DMS79 (cell line): ENCODE measurements around the gene SERPINA6.
"Not testable (repeated sequence)": the region's sequence is repeated elsewhere in the genome, so short reads cannot be mapped to it uniquely, and the experiment has no call there.

Experiments used
- DNase-seq: peaks from one replicate; lab custom pipeline; 2025; lab: John Stamatoyannopoulos, UW

The SERPINA6 gene

GRCh38 chr14:94321421-94322271 is 1.5 kb downstream of the SERPINA6 start:
- no peak for DNase-seq

DNA sequence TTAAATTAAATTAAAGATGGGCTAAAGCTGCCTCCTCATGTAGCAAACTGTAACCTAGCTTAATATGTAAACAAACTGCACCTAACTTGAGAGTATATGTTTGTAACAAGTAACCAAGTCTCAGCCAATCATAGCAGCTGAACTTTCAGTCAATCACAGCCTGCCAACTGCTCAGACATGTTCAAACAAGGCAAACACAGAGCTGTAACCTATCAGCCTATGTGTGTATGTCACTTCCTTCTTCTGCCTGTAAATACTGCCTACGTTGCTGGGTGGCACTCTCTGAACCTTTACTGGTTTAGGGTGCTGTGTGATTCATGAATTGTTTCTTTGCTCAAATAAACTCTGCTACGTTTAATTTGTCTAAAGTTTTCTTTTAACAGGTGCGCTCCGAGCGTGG is 2.9 kb downstream of the SERPINA6 start:
- no peak for DNase-seq

DNA sequence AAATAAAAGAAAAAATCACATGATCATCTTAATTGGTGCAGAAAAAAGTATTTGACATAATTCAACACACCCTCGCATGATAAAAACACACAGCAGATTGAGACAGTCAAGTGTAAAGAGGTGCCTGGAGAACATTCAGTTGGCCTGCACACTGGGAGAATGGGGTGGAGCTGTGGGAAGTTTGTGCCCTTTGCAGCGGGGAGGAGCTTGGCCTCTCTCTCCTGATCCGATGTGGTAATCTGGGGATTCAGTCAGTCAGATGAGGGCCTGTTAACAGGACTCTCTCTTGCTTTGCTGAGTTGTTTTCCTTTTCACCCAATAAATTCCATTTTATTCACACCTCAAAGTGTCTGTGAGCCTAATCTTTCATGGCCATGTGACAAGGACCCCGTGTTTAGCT is 5.9 kb downstream of the SERPINA6 start:
- DNase-seq = no peak

DNA sequence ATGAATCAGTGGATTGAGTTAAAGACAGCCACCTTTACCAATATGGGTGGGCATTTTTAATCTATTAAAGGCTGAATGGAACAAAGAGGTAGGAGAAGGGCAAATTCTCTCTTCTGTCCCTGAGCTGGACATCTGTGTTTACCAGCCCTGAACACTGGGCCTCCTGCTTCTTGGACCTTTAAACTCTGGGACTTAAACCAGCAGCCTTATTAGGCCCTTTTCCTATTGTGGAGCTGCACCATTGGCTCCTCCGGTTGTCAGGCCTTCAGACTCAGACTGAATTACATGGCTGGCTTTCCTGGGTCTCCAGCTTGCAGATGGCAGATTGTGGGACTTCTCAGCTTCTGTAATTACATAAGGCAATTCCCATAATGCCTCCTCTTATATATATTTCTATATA is 6.4 kb downstream of the SERPINA6 start:
- no peak for DNase-seq

DNA sequence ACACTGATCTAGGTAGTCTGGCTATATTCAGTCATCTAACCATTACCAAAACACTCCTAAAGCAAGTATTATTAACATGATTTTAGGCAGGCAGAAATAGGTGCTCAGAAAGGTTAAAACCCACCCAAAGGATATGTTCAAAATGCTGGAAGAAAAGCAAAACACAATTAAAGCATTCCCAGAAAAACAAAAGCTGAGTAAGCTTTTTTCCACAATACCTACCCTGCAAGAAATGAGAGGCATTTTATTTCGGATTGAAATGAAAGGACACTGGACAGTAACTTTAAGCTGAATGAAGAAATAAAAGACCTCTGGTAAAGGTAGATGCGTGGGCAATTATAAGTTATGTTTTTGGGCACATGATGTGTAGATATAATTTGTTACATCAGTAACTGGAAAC is 8.2 kb downstream of the SERPINA6 start:
- no peak for DNase-seq

DNA sequence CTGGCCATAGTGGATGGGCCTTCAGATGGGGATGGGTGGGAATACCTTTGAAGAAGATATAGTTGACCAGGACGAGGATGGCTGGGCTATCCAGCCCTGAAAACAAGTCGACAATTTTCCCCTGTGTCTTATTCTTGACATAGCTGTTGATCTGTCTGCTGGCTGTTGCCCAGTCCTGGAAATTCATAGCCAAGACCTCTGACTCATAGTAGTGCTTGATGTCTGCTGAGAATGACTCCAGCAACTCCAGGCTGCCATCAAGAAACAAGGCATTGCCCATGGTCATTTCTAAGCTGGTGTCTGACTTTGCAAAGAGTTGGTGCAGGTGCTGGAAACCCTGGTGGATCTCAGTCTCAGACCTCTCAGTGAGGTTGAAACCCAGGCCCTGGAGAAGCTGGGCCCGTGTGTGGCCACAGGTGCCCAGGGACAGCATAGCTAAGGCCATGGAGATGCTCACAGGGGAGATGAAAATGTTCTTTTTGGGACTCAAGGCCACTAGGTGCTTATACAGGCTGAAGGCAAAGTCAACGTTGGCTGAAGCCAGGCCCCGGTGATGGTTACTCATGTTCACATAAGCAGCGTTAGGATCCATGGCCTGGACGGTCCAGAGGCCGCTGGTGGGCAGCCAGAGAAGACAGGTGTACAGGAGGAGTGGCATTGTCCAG is 9.0 kb downstream of the SERPINA6 start:
- DNase-seq = no peak

DNA sequence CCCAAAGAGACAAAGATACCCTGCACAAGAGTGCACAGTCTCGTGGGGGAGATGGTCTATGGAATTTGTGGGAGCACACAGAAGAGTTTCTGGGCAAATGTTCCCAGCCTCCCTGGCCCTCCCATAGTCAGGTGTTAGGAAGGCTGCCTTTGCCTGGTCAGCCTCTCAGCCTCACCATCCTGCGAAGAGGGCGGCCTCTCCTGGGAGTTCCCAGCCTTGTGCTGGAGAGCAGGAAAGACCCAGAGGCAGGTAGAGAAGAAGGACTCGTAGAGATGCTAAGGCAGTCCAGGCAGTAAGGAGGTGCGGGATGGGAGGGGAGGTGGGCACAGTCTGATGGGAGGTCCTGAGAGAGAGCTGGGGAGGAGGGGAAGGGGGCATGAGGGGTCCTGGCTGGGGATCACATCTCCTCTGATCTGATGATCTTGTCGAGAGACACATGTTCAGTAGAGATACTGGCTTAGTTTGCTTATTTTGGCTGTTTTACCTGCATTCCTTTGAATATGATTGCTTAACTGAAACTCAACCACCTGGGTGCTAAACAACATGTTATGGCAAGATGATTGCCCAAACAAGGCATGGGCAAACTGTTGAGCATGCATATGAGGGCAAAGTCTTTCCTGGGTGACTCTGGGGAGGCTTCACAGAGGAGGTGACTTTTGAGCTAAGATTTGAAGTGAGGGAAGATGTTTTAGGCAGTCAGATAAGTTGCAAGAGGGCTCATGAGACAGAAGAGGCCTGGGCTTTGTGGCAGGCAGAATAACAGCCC is 10.5 kb downstream of the SERPINA6 start:
- DNase-seq = no peak

- no peak for DNase-seq
These were observed 12.9 kb downstream of the SERPINA6 start for GRCh38 chr14:94310248-94310647.

DNA sequence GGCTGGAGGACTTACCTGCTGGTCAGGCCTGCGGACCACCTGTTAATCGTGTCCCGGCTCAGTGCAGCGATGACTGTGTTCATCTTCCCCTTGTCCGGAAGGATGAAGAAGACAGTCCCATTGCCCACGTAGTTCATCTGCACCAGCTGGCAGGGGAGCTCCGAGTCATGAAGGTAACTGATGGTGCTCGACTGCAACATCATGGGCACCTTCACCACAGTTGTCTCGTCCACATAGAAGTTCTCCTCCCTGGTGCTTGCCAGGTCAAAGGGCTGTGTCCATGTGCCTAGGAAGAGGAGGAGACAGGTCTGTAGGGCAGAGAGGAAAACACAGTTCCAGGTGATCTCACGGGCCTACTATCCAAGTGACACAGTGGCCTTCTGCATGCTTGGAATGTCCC is 13.4 kb downstream of the SERPINA6 start:
- DNase-seq = no peak

DNA sequence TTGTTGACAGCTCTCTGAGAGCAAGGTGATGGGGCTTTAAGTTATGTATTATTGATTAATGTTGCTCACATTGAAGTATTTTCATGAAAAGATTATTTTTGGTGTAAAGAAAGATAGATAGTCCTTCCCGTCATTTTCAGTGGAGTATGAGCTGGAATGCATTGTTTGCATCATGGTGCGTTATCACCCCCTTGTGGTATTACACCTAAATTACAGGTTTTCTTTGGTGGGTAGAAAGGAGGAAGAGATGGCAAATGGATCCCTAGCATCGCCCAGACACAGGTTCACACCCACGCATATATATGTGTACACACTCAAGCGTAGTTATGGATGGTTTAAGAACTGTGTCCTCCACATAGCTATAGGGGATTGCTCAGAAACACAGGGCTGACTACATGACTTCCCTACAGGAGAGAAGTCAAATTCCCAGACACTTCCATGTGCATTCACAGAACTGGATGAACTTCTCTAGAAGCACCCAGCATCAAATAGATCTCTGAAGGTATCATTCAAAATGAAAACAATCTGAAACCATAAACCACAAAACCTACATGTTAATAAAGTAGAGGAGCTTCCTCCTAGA is 15.6 kb downstream of the SERPINA6 start:
- DNase-seq = no peak

DNA sequence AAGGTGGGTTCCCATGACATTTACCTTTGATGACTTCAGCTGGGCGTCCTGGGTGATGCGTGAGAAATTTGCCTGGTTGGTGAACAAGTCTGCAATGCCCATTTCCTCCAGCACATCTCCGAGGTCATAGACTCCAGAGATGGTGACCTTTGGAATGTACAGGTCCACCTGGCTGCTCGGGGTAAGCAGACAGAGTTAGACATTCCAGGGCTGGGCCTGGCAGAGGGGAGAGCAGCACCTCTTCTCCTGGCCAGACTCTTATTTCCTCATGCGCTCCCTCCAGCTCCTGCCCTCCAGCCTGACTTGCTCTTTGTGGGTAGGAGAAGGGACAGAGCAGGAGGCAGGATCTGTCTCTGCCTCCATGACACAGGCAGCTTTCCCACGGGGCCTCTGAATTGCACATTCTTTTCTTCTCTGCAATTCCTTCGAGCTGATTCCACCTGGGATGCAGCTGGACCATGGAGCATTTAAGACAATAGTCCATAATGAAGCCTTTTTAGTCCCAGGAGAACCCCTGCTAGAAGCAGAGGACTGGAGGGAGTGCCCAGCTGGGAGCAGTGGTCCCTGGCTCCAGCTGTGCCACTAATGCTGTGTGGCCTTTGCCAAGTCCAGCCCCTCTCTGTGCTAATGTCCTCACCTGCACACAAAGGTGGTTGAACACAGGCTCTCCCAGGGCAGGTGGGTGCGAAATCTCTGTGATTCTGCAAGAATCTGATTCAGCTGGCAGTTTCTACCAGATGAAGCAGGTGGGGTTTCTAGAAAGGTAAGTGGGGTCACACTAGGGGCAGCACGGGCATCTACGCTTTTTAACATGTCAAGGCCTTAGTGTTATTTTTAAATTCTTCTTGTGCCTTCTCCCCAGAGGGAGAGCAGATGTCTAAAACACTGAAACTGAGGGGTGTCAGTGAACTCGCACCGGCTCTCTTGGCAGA is 16.8 kb downstream of the SERPINA6 start:
- no peak for DNase-seq

DNA sequence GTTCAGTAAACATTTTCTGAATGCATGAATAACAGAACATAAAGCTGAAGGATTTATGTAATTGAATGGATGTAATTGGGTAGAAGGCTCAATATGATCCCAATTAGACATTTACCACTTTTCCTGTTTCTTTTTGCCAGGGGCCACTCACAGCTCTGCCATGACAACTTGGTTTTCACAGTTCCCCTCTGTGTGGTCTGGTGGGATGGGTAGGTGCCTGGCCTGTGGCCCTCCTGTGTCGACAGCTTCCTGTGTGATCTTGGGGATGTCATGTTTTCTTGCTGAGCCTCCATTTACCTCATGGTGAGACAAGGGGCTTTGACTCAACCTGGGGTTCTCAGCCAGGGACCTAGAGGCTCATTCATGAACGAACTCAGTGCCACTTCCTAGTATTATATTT is 17.5 kb downstream of the SERPINA6 start:
- no peak for DNase-seq

GRCh38 chr14:94304243-94304642 is 18.9 kb downstream of the SERPINA6 start:
- no peak for DNase-seq

- no peak for DNase-seq
These were observed 20.0 kb downstream of the SERPINA6 start for GRCh38 chr14:94303111-94303510.

GRCh38 chr14:94298130-94298529 is 25.0 kb downstream of the SERPINA6 start:
- no peak for DNase-seq

GRCh38 chr14:94296181-94296545 is 27.0 kb downstream of the SERPINA6 start:
- DNase-seq = not testable (repeated sequence)

- DNase-seq = no peak
These were observed 27.6 kb downstream of the SERPINA6 start for GRCh38 chr14:94295360-94296180.

- DNase-seq = no peak
These were observed 29.6 kb downstream of the SERPINA6 start for GRCh38 chr14:94293578-94293924.

DNA sequence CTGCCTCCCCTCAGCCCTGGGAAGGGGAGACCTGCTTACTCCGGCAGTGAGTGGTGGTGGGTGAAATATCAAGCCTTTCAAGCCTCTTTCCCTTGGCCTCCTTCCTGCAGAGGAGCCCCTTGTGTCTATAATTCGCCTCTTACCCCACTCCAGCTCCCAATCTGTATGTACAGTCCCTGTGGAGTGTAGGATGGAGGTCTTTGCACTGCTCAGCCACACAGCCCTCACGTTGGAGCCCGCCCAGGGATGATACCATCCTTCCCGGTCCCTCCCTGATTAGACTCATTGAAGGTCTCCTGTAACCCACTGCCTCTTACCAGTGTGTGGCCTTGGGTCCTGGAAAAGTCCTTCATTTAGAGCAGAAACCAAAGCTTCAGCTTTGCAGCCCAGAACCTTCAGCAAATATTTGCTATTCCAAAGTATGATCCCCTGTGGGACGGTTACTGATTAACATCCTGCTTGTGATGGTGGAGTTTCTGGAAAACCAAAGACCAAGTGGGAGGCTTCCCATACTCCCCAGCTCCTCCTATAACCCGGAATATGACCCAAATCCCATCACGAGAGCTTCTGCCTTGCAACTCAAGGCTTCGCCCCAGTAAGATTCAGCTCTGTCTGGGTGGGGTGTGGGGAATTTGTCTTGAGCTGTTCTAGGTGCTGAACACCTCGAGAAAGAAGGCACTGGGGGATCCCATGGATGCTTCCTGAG is 30.1 kb downstream of the SERPINA6 start, which contains the start of gene SERPINA10:
TSS of gene SERPINA10 (minus strand) at position 397 of the 706 bp plus-strand sequence. CDS start 2,675 bp downstream, outside the sequence.
- no peak for DNase-seq

DNA sequence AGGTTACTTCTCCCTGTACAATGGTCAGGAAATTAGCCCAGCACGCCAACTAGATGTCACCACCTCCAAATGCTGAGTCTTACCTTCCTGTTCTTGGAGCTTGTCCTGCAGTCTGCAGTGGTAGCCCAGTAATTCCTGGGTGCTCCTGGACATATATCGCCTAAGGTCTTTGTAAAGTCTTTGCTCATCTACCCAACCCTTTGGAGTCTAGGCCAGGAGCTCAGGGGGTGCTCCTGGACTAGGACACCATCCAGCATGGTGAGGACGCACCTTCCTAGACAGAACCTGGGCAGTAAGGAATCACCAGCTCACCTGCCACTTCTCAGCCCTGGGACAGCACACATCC is 30.6 kb downstream of the SERPINA6 start:
- no peak for DNase-seq
